ENCODE measurements around the gene ABCC2. TPM values are rescaled to one million over a fixed set of nuclear protein-coding genes. Genes with fewer than 3 reads are reported as not detected.

ABCC2 gene
- total and polyA plus RNA-seq, 2 of the 4 experiments (the other 2 are of a cell fraction), result 0.21 to 0.36 TPM

GRCh38 chr10:99798031-99798430, 15.6 kb downstream of the ABCC2 start:
- 100% methylated on average over 2 of the region's 4 CpGs; no CpG with 5 or more reads in 1 of the 2 experiments for WGBS, 2 experiments (ENCODE audit: extremely low coverage in 2 of 2, insufficient read length in 1 of 2)
- ATAC-seq (ENCODE audit: low read depth) (no peak), DNase-seq (no peak)
- no peak overlapping the region for H3K4me2 ChIP-seq (ENCODE audit: low read depth, low read length)
- H2BK5ac ChIP-seq (ENCODE audit: low read depth, low read length, poor library complexity, severe bottlenecking), result no peak overlapping the region
- CTCF ChIA-PET, result interaction anchor here (0.8 to 2.3 kb wide), 2 partner anchors 9 to 48 kb away, joined by 3 to 6 read pairs; no protein-coding TSS in a partner anchor
- no peak overlapping the region for H2AK9ac ChIP-seq (replicated peaks; ENCODE audit: low read depth, low read length, poor library complexity)
- intact Hi-C loops (cut with micrococcal nuclease) (no loop called here), in situ Hi-C loops (cut with MboI; ENCODE audit: low sequenced_read_pairs) (no loop called here), dilution Hi-C loops (cut with HindIII; ENCODE audit: low sequenced_read_pairs, unreplicated experiment) (no loop called here)
- no peak overlapping the region for H3K4me3 ChIP-seq (ENCODE audit: insufficient read depth, low read depth, low read length)
- H4K20me1 ChIP-seq (ENCODE audit: insufficient read depth, low read length), result no peaks in the 10 kb centered on the region
- no peaks in the 10 kb centered on the region for H3K79me1 ChIP-seq (ENCODE audit: low read depth in 1 of 2, low read length in 2 of 2)
- no peak overlapping the region for H2AFZ ChIP-seq (replicated peaks; ENCODE audit: low read length, poor library complexity)
- no peak overlapping the region for H3K4ac ChIP-seq (ENCODE audit: low read depth, low read length)
- no peak overlapping the region for H3K56ac ChIP-seq (ENCODE audit: extremely low read depth, insufficient read depth, low read length)
- H3K36me3 ChIP-seq (ENCODE audit: control insufficient read depth, insufficient read depth, low read length), result no peaks in the 10 kb centered on the region
- no peak overlapping the region for H4K91ac ChIP-seq (ENCODE audit: insufficient read depth, low read depth, low read length)
- no peak overlapping the region for H3K18ac ChIP-seq (ENCODE audit: low read depth, low read length)
- no peak for TF ChIP-seq RAD21 (IDR thresholded peaks at IDR 0.05; ENCODE audit: low read length)
- no peak for TF ChIP-seq SMC3 (IDR thresholded peaks at IDR 0.05; ENCODE audit: low read depth, low read length)
- no peak for TF ChIP-seq ELK1 (IDR thresholded peaks at IDR 0.05; ENCODE audit: borderline replicate concordance, low read depth, low read length)
- TF ChIP-seq USF2 (IDR thresholded peaks at IDR 0.05; ENCODE audit: low read depth, low read length), result no peak
- no peak for TF ChIP-seq CTCF (conservative IDR thresholded peaks at IDR 0.05; ENCODE audit: low read depth, low read length)
- no peak for TF ChIP-seq POLR2A (IDR thresholded peaks at IDR 0.05; ENCODE audit: low read depth, low read length)
- no peak for TF ChIP-seq RCOR1 (IDR thresholded peaks at IDR 0.05; ENCODE audit: insufficient replicate concordance, low read length)
- TF ChIP-seq NFE2L2 (IDR thresholded peaks at IDR 0.05; ENCODE audit: low read depth, low read length), result no peak
- TF ChIP-seq CHD1 (IDR thresholded peaks at IDR 0.05; ENCODE audit: low read depth, low read length), result no peak
- TF ChIP-seq MAFK (IDR thresholded peaks at IDR 0.05; ENCODE audit: low read depth, low read length), result no peak
- TF ChIP-seq MXI1 (IDR thresholded peaks at IDR 0.05; ENCODE audit: borderline replicate concordance, low read depth, low read length), result no peak
- no peak for TF ChIP-seq MAZ (IDR thresholded peaks at IDR 0.05; ENCODE audit: borderline replicate concordance, low read depth, low read length)
- no peak for TF ChIP-seq FOS (IDR thresholded peaks at IDR 0.05; ENCODE audit: low read depth, low read length)
- TF ChIP-seq CEBPB (IDR thresholded peaks at IDR 0.05; ENCODE audit: low read depth, low read length), result no peak
- TF ChIP-seq RFX5 (IDR thresholded peaks at IDR 0.05; ENCODE audit: low read depth, low read length), result no peak
- TF ChIP-seq BHLHE40 (IDR thresholded peaks at IDR 0.05; ENCODE audit: low read depth, low read length), result no peak
- no peak overlapping the region for H2BK120ac ChIP-seq (ENCODE audit: low read depth, low read length)
- H3K23ac ChIP-seq (ENCODE audit: low read depth, low read length), result no peak overlapping the region
- H3K27me3 ChIP-seq (ENCODE audit: control insufficient read depth, insufficient read depth, low read length), result no peaks in the 10 kb centered on the region
- no peaks in the 10 kb centered on the region for H3K4me1 ChIP-seq (ENCODE audit: control insufficient read depth, insufficient read depth, low read length)
- no peaks in the 10 kb centered on the region for H3K9me3 ChIP-seq (ENCODE audit: control insufficient read depth, insufficient read depth, low read length)
- no peak overlapping the region for H4K5ac ChIP-seq (ENCODE audit: low read depth, low read length)
- no peak overlapping the region for H4K8ac ChIP-seq (ENCODE audit: low read depth in 2 of 2, low read length in 2 of 2)
- no peak overlapping the region for H3K14ac ChIP-seq (replicated peaks; ENCODE audit: low read depth, low read length)
- H3K9me1 ChIP-seq (ENCODE audit: insufficient read depth, low read length), result no peaks in the 10 kb centered on the region
- H2BK20ac ChIP-seq (ENCODE audit: low read depth, low read length), result no peak overlapping the region
- H3K9ac ChIP-seq (ENCODE audit: low read depth, low read length), result no peak overlapping the region
- no peak overlapping the region for H2BK15ac ChIP-seq (ENCODE audit: low read depth, low read length)
- no peak overlapping the region for H2AK5ac ChIP-seq (ENCODE audit: low read depth, low read length)
- no TSS peak for BruUV-seq (replicated peaks)
- no peak overlapping the region for H3K27ac ChIP-seq (ENCODE audit: insufficient read depth, low read length)
- POLR2A ChIA-PET (ENCODE audit: unreplicated experiment), result no interaction called here

Data from IMR-90 (cell line).